Measurements from ENCODE around the gene BMP7. TPM values are rescaled to one million over a fixed set of nuclear protein-coding genes. Genes with fewer than 3 reads are reported as not detected.
"Not testable (repeated sequence)": the region's sequence is repeated elsewhere in the genome, so short reads cannot be mapped to it uniquely, and the experiment has no call there.

The BMP7 gene
- total and polyA plus RNA-seq, 7 donors, result under 0.01 to 5.4 (median 2.5) TPM

- no peak for DNase-seq
- Histone ChIP-seq H3K27me3 (no peaks in the 10 kb centered on the region), H3K27ac (no peak overlapping the region), H3K9me3 (no peaks in the 10 kb centered on the region), H3K36me3 (no peaks in the 10 kb centered on the region), H3K4me3 (no peak overlapping the region), H3K4me1 (peaks cover 0 to 16% (median 5%) of the 10 kb centered on the region in 4 donors)
- intact Hi-C loops (cut with DNase I), result loop anchor here (10.0 kb wide), 1 partner anchor 62 kb away; no protein-coding TSS in a partner anchor
- TF ChIP-seq POLR2AphosphoS5 (IDR thresholded peaks at IDR 0.05) (no peak), EP300 (IDR thresholded peaks at IDR 0.05) (no peak)
- WGBS, 2 donors, result 49 to 66% methylated on average over 18 of the region's 18 CpGs
Measured at GRCh38 chr20:57282670-57283361, 16.4 kb upstream of the BMP7 start.

- intact Hi-C loops (cut with DNase I), result loop anchor here (10.0 kb wide), 1 partner anchor 63 kb away; no protein-coding TSS in a partner anchor
- Histone ChIP-seq H3K36me3 (no peaks in the 10 kb centered on the region), H3K4me1 (peaks cover 0 to 7% (median 0%) of the 10 kb centered on the region in 4 donors), H3K27ac (no peak overlapping the region), H3K27me3 (no peaks in the 10 kb centered on the region), H3K9me3 (no peaks in the 10 kb centered on the region), H3K4me3 (no peak overlapping the region)
- TF ChIP-seq CTCF (IDR thresholded peaks at IDR 0.05) (no peak), POLR2A (IDR thresholded peaks at IDR 0.05) (no peak), POLR2AphosphoS5 (IDR thresholded peaks at IDR 0.05) (no peak), EP300 (IDR thresholded peaks at IDR 0.05) (no peak)
- DNase-seq, result no peak
- WGBS, 2 donors, result 85 to 88% methylated on average over 7 of the region's 7 CpGs
Measured at GRCh38 chr20:57281900-57282299, 15.5 kb upstream of the BMP7 start.

- intact Hi-C loops (cut with DNase I), result loop anchor here (10.0 kb wide), 1 partner anchor 65 kb away; no protein-coding TSS in a partner anchor
- TF ChIP-seq POLR2AphosphoS5 (IDR thresholded peaks at IDR 0.05), result no peak
- no peak for TF ChIP-seq POLR2A (IDR thresholded peaks at IDR 0.05)
- no peak for TF ChIP-seq EP300 (IDR thresholded peaks at IDR 0.05)
- no peak for TF ChIP-seq CTCF (IDR thresholded peaks at IDR 0.05)
- H3K27ac ChIP-seq, result no peak overlapping the region
- H3K9me3 ChIP-seq, result no peaks in the 10 kb centered on the region
- DNase-seq, result no peak
- no peak overlapping the region for H3K4me3 ChIP-seq
- no peaks in the 10 kb centered on the region for H3K27me3 ChIP-seq
- WGBS, 2 donors, result 85 to 86% methylated on average over 10 of the region's 10 CpGs
- H3K4me1 ChIP-seq, result peaks cover 0 to 7% (median 0%) of the 10 kb centered on the region in 4 donors
- H3K36me3 ChIP-seq, result no peaks in the 10 kb centered on the region
Measured at GRCh38 chr20:57280221-57280620, 13.8 kb upstream of the BMP7 start.

GRCh38 chr20:57279548-57279947 lies 13.1 kb upstream of the BMP7 start:
- intact Hi-C loops (cut with DNase I), result loop anchor here (5.0 kb wide), 1 partner anchor 43 kb away; no protein-coding TSS in a partner anchor

GRCh38 chr20:57278457-57278856 lies 12.0 kb upstream of the BMP7 start:
- Histone ChIP-seq H3K36me3 (no peaks in the 10 kb centered on the region), H3K27ac (no peak overlapping the region), H3K27me3 (no peaks in the 10 kb centered on the region), H3K4me3 (no peak overlapping the region), H3K4me1 (peaks cover 0 to 7% (median 0%) of the 10 kb centered on the region in 4 donors), H3K9me3 (no peaks in the 10 kb centered on the region)
- no peak for DNase-seq
- no peak for TF ChIP-seq POLR2A (IDR thresholded peaks at IDR 0.05)
- no peak for TF ChIP-seq CTCF (IDR thresholded peaks at IDR 0.05)
- no peak for TF ChIP-seq POLR2AphosphoS5 (IDR thresholded peaks at IDR 0.05)
- no peak for TF ChIP-seq EP300 (IDR thresholded peaks at IDR 0.05)
- intact Hi-C loops (cut with DNase I), result loop anchor here (5.0 kb wide), 1 partner anchor 44 kb away; no protein-coding TSS in a partner anchor
- WGBS, 2 donors, result 52 to 59% methylated on average over 9 of the region's 9 CpGs

More at GRCh38 chr20:57279548-57279947, 13.1 kb upstream of the BMP7 start:
- H3K4me1 ChIP-seq, H3K9me3 ChIP-seq, H3K27me3 ChIP-seq, H3K4me3 ChIP-seq, H3K36me3 ChIP-seq, DNase-seq, H3K27ac ChIP-seq: not testable (repeated sequence)
- WGBS, 2 donors, result 90 to 91% methylated on average over 3 of the region's 3 CpGs
- peak in 1 of 2 donors; percentile 16 for TF ChIP-seq POLR2A (IDR thresholded peaks at IDR 0.05)

Data from sigmoid colon (tissue), 7 donors.